Glutamatergic neuron (in vitro differentiated cells): ENCODE results near the gene PTPRN2. TPM values are rescaled to one million over a fixed set of nuclear protein-coding genes. Genes with fewer than 3 reads are reported as not detected.
"Not testable (repeated sequence)": the region's sequence is repeated elsewhere in the genome, so short reads cannot be mapped to it uniquely, and the experiment has no call there.

Experiments used
- DNase-seq: peaks from one replicate; pipeline ENCODE4 v3.0.0; 2022
- H3K27ac Mint-ChIP-seq: one replicate; pipeline ENCODE4 v1.8.0; 2020; ENCODE audit warnings: mild to moderate bottlenecking, mixed read lengths, inconsistent platforms; ENCODE audit not compliant: unreplicated experiment
- H3K27me3 Mint-ChIP-seq: one replicate; pipeline ENCODE4 v1.8.0; 2020; ENCODE audit warnings: mild to moderate bottlenecking, moderate library complexity, mixed read lengths, inconsistent platforms; ENCODE audit not compliant: unreplicated experiment
- H3K36me3 Mint-ChIP-seq: one replicate; pipeline ENCODE4 v1.8.0; 2020; ENCODE audit warnings: mild to moderate bottlenecking, mixed read lengths, inconsistent platforms; ENCODE audit not compliant: unreplicated experiment
- H3K4me1 Mint-ChIP-seq: one replicate; pipeline ENCODE4 v1.8.0; 2020; ENCODE audit warnings: mild to moderate bottlenecking, low read depth, mixed read lengths, inconsistent platforms; ENCODE audit not compliant: unreplicated experiment
- H3K4me3 Mint-ChIP-seq: one replicate; pipeline ENCODE4 v1.8.0; 2020; ENCODE audit warnings: mild to moderate bottlenecking, mixed read lengths, inconsistent platforms; ENCODE audit not compliant: unreplicated experiment
- H3K9me3 Mint-ChIP-seq: one replicate; pipeline ENCODE4 v1.8.0; 2020; ENCODE audit warnings: mild to moderate bottlenecking, moderate library complexity, mixed read lengths, inconsistent platforms; ENCODE audit not compliant: unreplicated experiment
- total RNA-seq: library from RNA; stranded (reverse); fragmentation: NEBNext Ultra II Directional; extraction: Animal tissue kit (Norgen Biotek cat#: 25700); gene quantifications from one replicate; pipeline ENCODE4 v1.2.1, GENCODE V29; 2021; ENCODE audit not compliant: unreplicated experiment
- TF ChIP-seq, protein P1 (sequence below): fragments of 200-600 bp; sonication (generic); IDR thresholded peaks from one replicate; pipeline ENCODE4 v1.5.0; 2021; ENCODE audit not compliant: partially characterized antibody, unreplicated experiment

PTPRN2 gene
- total RNA-seq, 1 donor from 2014 or later = 49.0 TPM

DNA sequence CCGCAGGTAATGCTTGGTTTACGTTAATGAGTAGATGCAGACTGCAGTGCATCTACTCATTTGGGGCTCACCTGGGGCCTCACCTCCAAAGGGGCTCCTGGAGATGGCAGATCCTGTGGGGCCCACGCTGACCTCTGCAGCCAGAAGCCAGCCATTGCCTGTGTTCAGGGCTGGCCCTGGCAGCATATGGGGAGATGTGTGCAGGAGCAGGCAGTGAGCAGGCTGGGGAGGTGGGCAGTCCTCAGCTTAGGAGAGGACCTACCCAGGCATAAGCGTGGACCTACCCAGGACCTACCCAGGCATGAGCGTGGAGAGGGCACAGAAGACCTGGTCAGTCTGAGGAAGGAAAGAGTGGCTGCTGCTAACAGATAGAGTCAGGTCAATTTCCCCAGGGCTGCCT is 178.5 kb downstream of the PTPRN2 start:
- TF ChIP-seq, protein P1, sequence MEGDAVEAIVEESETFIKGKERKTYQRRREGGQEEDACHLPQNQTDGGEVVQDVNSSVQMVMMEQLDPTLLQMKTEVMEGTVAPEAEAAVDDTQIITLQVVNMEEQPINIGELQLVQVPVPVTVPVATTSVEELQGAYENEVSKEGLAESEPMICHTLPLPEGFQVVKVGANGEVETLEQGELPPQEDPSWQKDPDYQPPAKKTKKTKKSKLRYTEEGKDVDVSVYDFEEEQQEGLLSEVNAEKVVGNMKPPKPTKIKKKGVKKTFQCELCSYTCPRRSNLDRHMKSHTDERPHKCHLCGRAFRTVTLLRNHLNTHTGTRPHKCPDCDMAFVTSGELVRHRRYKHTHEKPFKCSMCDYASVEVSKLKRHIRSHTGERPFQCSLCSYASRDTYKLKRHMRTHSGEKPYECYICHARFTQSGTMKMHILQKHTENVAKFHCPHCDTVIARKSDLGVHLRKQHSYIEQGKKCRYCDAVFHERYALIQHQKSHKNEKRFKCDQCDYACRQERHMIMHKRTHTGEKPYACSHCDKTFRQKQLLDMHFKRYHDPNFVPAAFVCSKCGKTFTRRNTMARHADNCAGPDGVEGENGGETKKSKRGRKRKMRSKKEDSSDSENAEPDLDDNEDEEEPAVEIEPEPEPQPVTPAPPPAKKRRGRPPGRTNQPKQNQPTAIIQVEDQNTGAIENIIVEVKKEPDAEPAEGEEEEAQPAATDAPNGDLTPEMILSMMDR = no peak
- Mint-ChIP-seq H3K27me3 (peaks cover 10% of the 10 kb centered on the region), H3K4me3 (no peak overlapping the region), H3K4me1 (peaks cover 20% of the 10 kb centered on the region), H3K36me3 (peaks cover 4% of the 10 kb centered on the region), H3K27ac (no peak overlapping the region), H3K9me3 (peaks cover 14% of the 10 kb centered on the region)
- no peak for DNase-seq

DNA sequence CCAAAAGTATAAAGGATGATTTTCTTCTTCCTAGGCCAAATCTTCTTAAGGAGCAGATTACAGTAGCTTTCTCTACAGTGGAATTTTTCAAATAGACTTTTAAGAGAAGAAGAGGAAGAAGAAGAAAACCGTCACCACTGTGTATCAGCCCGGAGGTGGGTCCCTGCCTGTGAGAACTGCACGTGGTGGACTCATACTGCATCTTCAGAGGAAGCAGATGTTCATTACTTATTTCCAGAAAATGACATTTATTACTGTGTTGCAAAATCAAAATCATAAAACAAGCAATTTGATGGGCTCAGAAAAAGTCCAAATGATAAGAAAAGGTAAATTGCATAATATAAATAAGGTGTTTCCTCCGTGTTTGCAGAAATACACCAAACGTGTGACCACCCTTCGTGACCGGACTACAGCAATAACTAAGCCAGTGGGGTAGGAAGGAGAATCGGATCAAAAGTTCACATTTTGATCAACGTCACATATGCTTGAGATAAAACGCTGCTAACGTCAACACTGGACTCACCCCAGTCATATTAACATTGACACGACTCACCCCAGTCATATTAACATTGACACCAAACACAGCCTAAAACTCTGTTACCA is 179.2 kb downstream of the PTPRN2 start:
- Mint-ChIP-seq H3K27ac (no peak overlapping the region), H3K4me3 (no peak overlapping the region), H3K4me1 (peaks cover 20% of the 10 kb centered on the region), H3K36me3 (peaks cover 4% of the 10 kb centered on the region), H3K9me3 (peaks cover 14% of the 10 kb centered on the region), H3K27me3 (peaks cover 10% of the 10 kb centered on the region)
- TF ChIP-seq, protein P1 = no peak
- DNase-seq = no peak

- peak overlapping the region; percentile 34 for H3K4me3 Mint-ChIP-seq
- H3K9me3 Mint-ChIP-seq = peaks cover 9% of the 10 kb centered on the region
- peaks cover 22% of the 10 kb centered on the region for H3K4me1 Mint-ChIP-seq
- H3K36me3 Mint-ChIP-seq = no peaks in the 10 kb centered on the region
- no peak for DNase-seq
- TF ChIP-seq, protein P1 = peak; percentile 24
- no peak overlapping the region for H3K27ac Mint-ChIP-seq
- H3K27me3 Mint-ChIP-seq = peaks cover 6% of the 10 kb centered on the region
Measured at GRCh38 chr7:158407581-158408317, 179.9 kb downstream of the PTPRN2 start.

DNA sequence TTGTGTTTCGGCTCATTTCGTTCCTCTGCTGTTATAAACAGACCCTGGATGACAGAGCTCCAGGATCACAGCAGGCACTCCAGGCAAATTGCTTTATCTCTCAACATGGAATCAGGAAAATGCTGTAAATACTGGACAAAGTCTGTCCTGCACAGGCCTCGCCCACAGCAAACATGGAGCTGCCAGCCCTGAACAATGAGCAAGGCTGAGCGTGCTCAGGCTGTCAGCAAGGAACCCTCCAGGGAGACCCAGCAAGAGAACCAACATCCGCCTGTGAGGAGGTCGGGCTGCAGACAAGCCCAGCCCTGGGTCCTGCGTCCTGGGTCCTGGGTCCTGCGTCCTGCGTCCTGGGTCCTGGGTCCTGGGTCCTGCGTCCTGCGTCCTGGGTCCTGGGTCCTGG is 180.8 kb downstream of the PTPRN2 start:
- TF ChIP-seq, protein P1 = no peak
- peak overlapping the region; percentile 86 for H3K27ac Mint-ChIP-seq

GRCh38 chr7:158406364-158406763 is 181.3 kb downstream of the PTPRN2 start:
- no peak overlapping the region for H3K4me3 Mint-ChIP-seq
- peaks cover 26% of the 10 kb centered on the region for H3K4me1 Mint-ChIP-seq
- peak overlapping the region; percentile 86 for H3K27ac Mint-ChIP-seq
- DNase-seq = no peak
- peaks cover 10% of the 10 kb centered on the region for H3K27me3 Mint-ChIP-seq
- peaks cover 4% of the 10 kb centered on the region for H3K36me3 Mint-ChIP-seq
- peaks cover 12% of the 10 kb centered on the region for H3K9me3 Mint-ChIP-seq
- TF ChIP-seq, protein P1 = no peak

More for the DNA sequence above, 180.8 kb downstream of the PTPRN2 start:
- H3K4me1 Mint-ChIP-seq = peaks cover 23% of the 10 kb centered on the region
- H3K36me3 Mint-ChIP-seq = no peaks in the 10 kb centered on the region
- no peak overlapping the region for H3K4me3 Mint-ChIP-seq
- H3K27me3 Mint-ChIP-seq = peaks cover 7% of the 10 kb centered on the region
- DNase-seq = peak; percentile 52
- peaks cover 9% of the 10 kb centered on the region for H3K9me3 Mint-ChIP-seq

GRCh38 chr7:158405771-158406170 is 181.9 kb downstream of the PTPRN2 start:
- H3K27ac Mint-ChIP-seq, H3K36me3 Mint-ChIP-seq, H3K4me3 Mint-ChIP-seq, H3K27me3 Mint-ChIP-seq, DNase-seq: not testable (repeated sequence)
- peaks cover 11% of the 10 kb centered on the region for H3K9me3 Mint-ChIP-seq
- peaks cover 26% of the 10 kb centered on the region for H3K4me1 Mint-ChIP-seq
